Measurements from ENCODE around the gene IMPDH1. TPM values are rescaled to one million over a fixed set of nuclear protein-coding genes. Genes with fewer than 3 reads are reported as not detected.
A peak's percentile ranks its signal among the peaks of the same experiment; 100 is the strongest.

Gene IMPDH1
- total RNA-seq, 1 donor from 2014 or later = 112 TPM

DNA sequence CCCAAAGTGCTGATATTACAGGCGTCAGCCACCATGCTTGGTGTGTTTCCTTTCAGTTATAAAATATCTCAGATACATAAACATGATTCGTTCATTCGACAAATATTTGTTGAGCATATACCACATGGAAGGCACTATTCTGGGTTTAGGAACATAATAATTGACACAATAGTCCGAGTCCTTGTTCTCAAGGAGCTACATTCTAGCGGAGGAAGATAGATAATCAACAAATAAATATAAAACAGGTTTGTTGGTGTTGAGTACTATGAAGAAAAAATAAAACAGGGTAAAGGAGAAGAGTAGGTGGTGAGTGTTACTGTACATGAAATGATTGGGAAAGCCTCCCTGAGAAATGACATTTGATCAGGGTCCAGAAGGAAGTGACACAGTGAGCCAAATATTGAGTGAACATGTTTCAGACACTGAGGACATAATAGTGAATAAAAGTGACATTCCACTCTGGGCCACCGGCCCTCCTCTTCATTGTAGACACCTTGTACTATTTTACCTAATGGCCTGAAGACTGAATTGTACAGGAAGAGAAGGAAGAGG lies 39.0 kb upstream of the IMPDH1 start:
- intact Hi-C loops (cut with micrococcal nuclease) = no loop called here
- Mint-ChIP-seq H3K4me3 (ENCODE audit: low read depth) (no peak overlapping the region), H3K36me3 (ENCODE audit: low read depth) (no peaks in the 10 kb centered on the region), H3K9me3 (no peaks in the 10 kb centered on the region), H3K27me3 (ENCODE audit: low read depth) (no peaks in the 10 kb centered on the region), H3K4me1 (ENCODE audit: low read depth) (peaks cover 50% of the 10 kb centered on the region), H3K27ac (peak overlapping the region; percentile 84)
- no peak for DNase-seq (ENCODE audit: low spot score)

DNA sequence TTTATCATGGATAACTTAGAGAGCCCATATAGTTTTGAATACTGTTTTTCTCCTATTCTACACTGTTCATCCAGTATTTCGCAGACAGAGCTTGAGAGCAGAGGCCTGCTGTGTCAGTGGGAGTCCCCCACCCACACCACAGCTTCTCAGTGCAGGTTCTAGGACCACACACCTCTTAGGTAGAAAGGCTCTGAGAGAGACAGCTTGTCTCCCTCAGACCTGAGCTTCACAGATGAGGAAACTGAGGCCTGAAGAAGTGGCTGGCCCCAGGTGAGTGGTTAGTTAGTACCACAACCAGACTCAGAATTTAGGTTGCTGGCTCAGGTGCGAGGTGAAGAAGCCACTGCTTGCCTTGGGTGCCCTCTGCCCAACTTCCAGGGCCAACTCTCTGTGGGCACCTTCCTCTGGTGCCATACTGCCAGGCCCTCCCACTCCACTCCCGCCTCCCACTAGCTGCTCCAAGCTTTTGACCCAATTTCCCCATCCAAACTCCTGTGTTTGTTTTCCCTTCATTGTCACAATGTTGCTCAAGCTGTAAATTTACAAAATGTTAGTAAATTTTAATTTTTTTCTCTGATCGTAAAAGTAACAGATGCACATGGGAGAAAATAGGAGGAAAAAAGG lies 38.3 kb upstream of the IMPDH1 start:
- peaks cover 46% of the 10 kb centered on the region for H3K4me1 Mint-ChIP-seq (ENCODE audit: low read depth)
- intact Hi-C loops (cut with micrococcal nuclease) = no loop called here
- no peaks in the 10 kb centered on the region for H3K9me3 Mint-ChIP-seq
- DNase-seq (ENCODE audit: low spot score) = no peak
- peak overlapping the region; percentile 55 for H3K27ac Mint-ChIP-seq
- H3K4me3 Mint-ChIP-seq (ENCODE audit: low read depth) = no peak overlapping the region
- H3K27me3 Mint-ChIP-seq (ENCODE audit: low read depth) = no peaks in the 10 kb centered on the region
- no peaks in the 10 kb centered on the region for H3K36me3 Mint-ChIP-seq (ENCODE audit: low read depth)

DNA sequence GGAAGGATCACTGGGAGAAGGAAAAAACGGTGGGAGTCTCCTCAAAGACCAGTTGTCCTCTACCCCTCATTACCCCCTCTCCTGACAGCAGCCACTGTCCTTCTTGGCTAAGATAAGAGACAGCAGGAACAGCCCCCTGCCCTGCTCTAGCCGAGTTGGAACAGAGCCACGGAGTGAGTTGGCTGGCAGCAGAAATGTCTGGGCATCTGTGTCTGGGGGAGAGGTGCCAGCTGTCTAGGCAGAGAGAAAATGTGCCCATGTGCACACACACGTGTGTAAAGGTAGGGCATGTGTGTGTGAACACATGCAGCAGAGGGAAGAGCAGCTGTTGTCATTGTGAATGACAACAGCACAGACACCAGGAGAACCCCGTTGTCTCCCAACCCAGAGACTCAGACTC lies 36.5 kb upstream of the IMPDH1 start:
- no peak for DNase-seq (ENCODE audit: low spot score)
- Mint-ChIP-seq H3K27ac (no peak overlapping the region), H3K4me1 (ENCODE audit: low read depth) (peaks cover 30% of the 10 kb centered on the region), H3K27me3 (ENCODE audit: low read depth) (no peaks in the 10 kb centered on the region), H3K36me3 (ENCODE audit: low read depth) (no peaks in the 10 kb centered on the region), H3K4me3 (ENCODE audit: low read depth) (no peak overlapping the region), H3K9me3 (no peaks in the 10 kb centered on the region)
- intact Hi-C loops (cut with micrococcal nuclease) = no loop called here

DNA sequence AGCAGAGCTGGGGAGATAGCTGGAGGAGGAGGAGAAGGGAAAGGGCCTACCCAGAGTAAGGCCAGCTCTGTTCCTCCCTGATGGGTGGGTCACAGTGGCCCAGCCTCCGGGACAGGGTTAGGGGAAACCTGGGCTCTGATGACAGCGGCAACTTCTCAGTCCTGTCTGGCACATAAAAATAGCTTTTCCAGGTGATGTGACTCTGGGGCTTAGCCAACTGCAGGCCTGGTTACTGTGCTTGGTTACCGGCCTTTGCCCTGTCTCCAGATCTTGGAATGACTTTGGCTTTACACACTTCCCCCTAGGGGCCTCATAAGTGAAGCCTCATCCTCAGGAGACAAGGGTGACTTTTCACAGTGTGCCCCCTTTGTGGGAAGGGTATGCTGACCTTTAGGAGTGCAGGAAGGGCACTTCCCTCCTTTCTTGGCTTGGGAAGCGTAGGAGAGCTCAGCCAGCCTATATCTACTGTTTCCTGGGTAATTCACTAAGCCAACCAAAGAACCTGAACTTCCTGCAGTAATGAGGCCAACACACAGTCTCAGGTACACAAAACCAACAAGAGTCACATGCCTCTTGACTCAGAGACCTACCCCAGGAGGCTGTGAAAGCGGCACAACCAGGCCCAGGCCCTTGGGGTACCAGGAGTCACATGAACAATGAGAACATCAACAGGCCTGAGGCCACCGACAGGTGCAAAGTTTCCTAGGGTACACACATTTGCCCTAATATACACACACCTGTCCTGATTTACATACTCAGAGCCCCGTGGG lies 34.2 kb upstream of the IMPDH1 start:
- no peaks in the 10 kb centered on the region for H3K27me3 Mint-ChIP-seq (ENCODE audit: low read depth)
- intact Hi-C loops (cut with micrococcal nuclease) = no loop called here
- no peaks in the 10 kb centered on the region for H3K36me3 Mint-ChIP-seq (ENCODE audit: low read depth)
- H3K4me1 Mint-ChIP-seq (ENCODE audit: low read depth) = peaks cover 17% of the 10 kb centered on the region
- H3K9me3 Mint-ChIP-seq = no peaks in the 10 kb centered on the region
- no peak overlapping the region for H3K27ac Mint-ChIP-seq
- H3K4me3 Mint-ChIP-seq (ENCODE audit: low read depth) = no peak overlapping the region
- no peak for DNase-seq (ENCODE audit: low spot score)

DNA sequence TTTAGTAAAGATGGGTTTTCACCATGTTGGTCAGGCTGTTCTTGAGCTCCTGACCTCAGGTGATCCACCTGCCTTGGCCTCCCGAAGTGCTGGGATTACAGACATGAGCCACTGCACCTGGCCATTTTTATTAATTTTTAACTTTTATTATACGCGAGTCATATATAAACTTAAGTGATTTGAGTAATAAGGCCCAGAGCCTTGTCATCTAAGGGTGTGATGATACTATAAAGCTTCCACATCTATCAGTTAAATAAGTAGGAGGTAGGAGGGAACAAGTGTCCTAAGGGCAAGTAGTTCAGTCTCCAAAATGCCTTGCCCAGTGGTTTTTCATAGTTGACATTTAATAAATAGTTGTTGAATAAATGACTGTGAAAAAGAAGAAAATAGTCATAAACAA lies 32.6 kb upstream of the IMPDH1 start:
- intact Hi-C loops (cut with micrococcal nuclease) = no loop called here
- peaks cover 10% of the 10 kb centered on the region for H3K4me1 Mint-ChIP-seq (ENCODE audit: low read depth)
- DNase-seq (ENCODE audit: low spot score) = no peak
- H3K27me3 Mint-ChIP-seq (ENCODE audit: low read depth) = no peaks in the 10 kb centered on the region
- no peaks in the 10 kb centered on the region for H3K9me3 Mint-ChIP-seq
- no peak overlapping the region for H3K27ac Mint-ChIP-seq
- H3K4me3 Mint-ChIP-seq (ENCODE audit: low read depth) = no peak overlapping the region
- no peaks in the 10 kb centered on the region for H3K36me3 Mint-ChIP-seq (ENCODE audit: low read depth)

DNA sequence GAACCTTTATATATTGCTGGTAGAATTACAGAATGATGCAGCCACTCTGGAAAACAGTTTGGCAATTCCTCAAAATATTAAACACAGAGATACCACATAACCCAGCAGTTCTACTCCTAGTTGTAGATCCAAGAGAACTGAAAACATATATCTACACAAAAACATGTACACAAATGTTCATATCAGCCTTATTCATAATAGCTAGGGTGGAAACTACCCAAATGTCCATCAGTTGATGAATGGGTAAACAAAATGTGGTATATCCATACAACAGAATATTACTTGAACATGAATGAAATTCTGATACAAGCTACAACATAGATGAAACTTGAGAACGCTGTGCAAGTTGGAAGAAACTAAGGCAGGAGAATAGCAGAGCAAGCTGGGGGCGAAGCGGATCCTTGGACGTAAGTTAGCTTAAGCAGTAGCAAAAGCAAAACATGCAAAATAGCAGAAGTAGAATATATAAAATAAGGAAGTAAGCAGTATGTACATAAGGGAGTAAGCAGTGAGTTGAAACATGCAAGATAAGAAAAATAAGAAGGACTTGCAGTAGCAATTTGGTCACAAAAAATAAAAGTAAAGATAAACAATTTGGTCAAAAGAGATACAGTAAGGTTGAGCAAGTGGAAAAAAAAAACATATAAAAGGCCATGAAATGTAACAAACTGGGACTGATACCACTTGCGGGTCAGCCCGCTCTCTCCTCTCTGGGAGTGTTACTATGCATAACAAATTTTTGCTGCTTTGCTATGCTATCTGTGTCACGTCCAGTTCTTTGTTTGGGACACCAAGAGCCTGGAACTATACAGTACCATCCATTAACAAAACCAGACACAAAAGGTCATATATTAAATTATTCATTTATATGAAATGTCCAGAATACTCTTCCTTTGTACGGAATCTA lies 27.9 kb upstream of the IMPDH1 start:
- DNase-seq (ENCODE audit: low spot score) = no peak
- Mint-ChIP-seq H3K4me3 (ENCODE audit: low read depth) (no peak overlapping the region), H3K4me1 (ENCODE audit: low read depth) (peaks cover 2% of the 10 kb centered on the region), H3K9me3 (no peaks in the 10 kb centered on the region), H3K36me3 (ENCODE audit: low read depth) (no peaks in the 10 kb centered on the region), H3K27me3 (ENCODE audit: low read depth) (peaks cover 2% of the 10 kb centered on the region), H3K27ac (no peak overlapping the region)
- intact Hi-C loops (cut with micrococcal nuclease) = no loop called here

DNA sequence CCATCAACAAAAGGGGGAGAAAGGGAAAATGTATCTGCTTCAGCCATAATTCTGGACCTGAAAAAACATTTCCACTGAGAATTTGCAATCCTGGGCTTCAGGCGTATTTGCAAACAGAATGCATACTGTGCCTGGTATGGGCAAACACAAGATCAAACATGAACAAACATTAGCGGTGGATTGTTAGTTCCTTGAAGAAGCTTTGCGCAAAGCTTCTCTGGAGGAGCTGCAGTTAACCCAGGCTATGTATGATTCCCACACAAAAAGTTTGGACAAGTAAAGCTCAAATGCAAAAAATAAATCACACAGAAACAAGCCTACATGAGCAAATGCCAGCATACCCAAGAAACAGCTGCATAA lies 25.5 kb upstream of the IMPDH1 start:
- Mint-ChIP-seq H3K4me1 (ENCODE audit: low read depth) (peaks cover 4% of the 10 kb centered on the region), H3K36me3 (ENCODE audit: low read depth) (no peaks in the 10 kb centered on the region), H3K4me3 (ENCODE audit: low read depth) (no peak overlapping the region), H3K27me3 (ENCODE audit: low read depth) (peaks cover 2% of the 10 kb centered on the region), H3K9me3 (no peaks in the 10 kb centered on the region), H3K27ac (no peak overlapping the region)
- intact Hi-C loops (cut with micrococcal nuclease) = no loop called here
- no peak for DNase-seq (ENCODE audit: low spot score)

DNA sequence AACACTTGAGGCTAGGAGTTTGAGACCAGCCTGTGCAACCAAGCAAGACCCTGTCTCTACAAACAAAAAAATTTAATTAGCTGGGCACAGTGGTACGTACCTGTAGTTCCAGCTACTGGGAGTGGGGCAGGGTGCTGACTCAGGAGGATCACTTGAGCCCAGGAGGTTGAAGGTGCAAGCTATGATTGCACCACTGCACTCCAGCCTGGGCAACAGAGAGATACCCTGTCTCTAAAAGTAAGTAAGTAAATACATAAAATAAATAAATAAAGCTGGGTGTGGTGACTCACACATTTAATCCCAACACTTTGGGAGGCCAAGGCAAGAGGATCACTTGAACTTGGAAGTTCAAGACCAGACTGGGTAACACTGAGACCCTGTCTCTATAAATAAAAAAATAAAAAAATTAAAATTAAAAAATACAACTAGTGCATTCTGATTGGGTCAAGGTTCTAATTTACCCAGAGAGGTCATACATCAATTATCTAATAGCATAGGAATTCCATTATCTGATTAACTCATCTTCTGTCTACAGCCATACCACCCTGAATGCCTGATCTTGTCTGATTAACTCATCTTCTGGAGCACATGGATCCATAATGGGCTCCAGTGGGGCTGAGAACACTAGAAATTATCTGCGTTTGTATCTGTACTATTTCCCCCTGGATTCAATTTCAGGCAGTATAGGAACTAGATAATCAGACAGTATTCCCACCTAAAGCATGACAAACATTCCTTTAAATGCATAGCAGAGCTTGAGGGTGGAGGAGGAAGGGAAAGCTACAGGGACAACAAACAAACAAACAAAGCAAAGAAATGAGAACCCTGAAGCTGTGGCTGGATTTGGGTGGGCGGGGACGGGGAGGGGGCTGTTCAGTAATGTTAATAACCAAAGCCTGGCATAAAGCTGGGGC lies 24.9 kb upstream of the IMPDH1 start:
- intact Hi-C loops (cut with micrococcal nuclease) = no loop called here
- H3K4me1 Mint-ChIP-seq (ENCODE audit: low read depth) = peaks cover 5% of the 10 kb centered on the region
- no peak overlapping the region for H3K4me3 Mint-ChIP-seq (ENCODE audit: low read depth)
- H3K36me3 Mint-ChIP-seq (ENCODE audit: low read depth) = no peaks in the 10 kb centered on the region
- peaks cover 2% of the 10 kb centered on the region for H3K27me3 Mint-ChIP-seq (ENCODE audit: low read depth)
- no peak overlapping the region for H3K27ac Mint-ChIP-seq
- no peak for DNase-seq (ENCODE audit: low spot score)
- no peaks in the 10 kb centered on the region for H3K9me3 Mint-ChIP-seq

DNA sequence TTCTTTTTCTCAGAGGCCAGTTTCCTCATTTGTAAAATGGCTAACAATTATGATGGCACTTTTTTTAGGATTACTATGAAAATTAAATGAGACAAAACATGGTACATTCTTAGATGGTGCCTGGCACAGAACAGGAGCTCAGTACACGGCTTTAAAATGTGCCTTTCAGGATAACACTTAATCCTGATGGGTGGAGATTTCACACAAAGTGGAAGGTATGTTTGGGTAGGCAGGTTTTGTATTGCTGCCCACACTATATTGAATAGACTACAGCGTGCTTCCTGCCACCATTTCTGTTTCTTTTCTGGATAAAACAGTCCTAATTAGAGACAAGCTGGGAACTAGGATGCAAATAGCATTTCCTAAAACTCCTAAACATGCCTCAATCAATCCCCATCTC lies 22.0 kb upstream of the IMPDH1 start:
- Mint-ChIP-seq H3K27ac (no peak overlapping the region), H3K4me3 (ENCODE audit: low read depth) (no peak overlapping the region), H3K4me1 (ENCODE audit: low read depth) (peaks cover 14% of the 10 kb centered on the region), H3K27me3 (ENCODE audit: low read depth) (peaks cover 2% of the 10 kb centered on the region), H3K36me3 (ENCODE audit: low read depth) (no peaks in the 10 kb centered on the region), H3K9me3 (no peaks in the 10 kb centered on the region)
- no peak for DNase-seq (ENCODE audit: low spot score)
- intact Hi-C loops (cut with micrococcal nuclease) = no loop called here

DNA sequence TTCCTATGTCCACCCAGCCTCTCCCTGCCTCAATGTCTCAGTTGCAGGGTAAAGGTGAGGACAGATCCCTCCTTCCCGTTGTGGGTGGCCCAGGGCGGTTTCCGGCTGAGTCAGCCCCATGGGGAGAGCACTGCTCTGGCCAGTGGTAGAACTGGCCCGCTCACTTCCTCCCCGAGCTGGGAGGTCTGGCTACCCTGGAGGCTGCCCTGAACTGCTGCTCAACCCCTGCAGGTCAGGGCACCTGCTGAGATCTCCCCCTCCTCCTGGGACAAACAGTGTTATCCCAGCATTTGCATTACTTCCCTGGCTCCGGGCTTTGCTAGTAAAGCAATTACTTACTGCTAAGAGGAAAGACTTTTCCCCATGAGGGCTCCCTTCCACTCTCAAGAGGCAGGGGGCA lies 21.4 kb upstream of the IMPDH1 start:
- Mint-ChIP-seq H3K36me3 (ENCODE audit: low read depth) (no peaks in the 10 kb centered on the region), H3K27ac (no peak overlapping the region), H3K27me3 (ENCODE audit: low read depth) (peaks cover 2% of the 10 kb centered on the region), H3K4me1 (ENCODE audit: low read depth) (peaks cover 14% of the 10 kb centered on the region), H3K4me3 (ENCODE audit: low read depth) (no peak overlapping the region), H3K9me3 (no peaks in the 10 kb centered on the region)
- no peak for DNase-seq (ENCODE audit: low spot score)
- intact Hi-C loops (cut with micrococcal nuclease) = no loop called here

DNA sequence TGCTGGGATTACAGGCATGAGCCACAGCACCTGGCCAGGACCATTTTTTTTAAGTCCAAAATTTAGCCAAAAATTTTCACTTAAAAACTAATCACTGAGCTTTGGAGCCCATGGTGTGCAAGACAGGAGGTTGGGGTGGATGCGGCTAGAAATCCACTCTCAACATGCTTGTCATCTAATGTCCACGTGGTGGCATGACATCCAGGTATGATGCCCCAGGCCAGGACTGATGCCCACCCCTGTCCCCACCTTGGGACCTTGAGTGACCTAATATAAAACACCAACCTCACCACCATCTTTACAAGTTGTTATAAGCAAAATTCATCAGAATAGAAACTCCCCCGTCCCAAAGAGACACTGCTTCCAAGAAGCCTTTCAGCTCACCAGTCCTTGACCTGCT lies 20.4 kb upstream of the IMPDH1 start:
- no peaks in the 10 kb centered on the region for H3K9me3 Mint-ChIP-seq
- no peak for DNase-seq (ENCODE audit: low spot score)
- peaks cover 2% of the 10 kb centered on the region for H3K27me3 Mint-ChIP-seq (ENCODE audit: low read depth)
- H3K36me3 Mint-ChIP-seq (ENCODE audit: low read depth) = no peaks in the 10 kb centered on the region
- H3K4me3 Mint-ChIP-seq (ENCODE audit: low read depth) = no peak overlapping the region
- H3K27ac Mint-ChIP-seq = peak overlapping the region; percentile 12
- intact Hi-C loops (cut with micrococcal nuclease) = no loop called here
- peaks cover 14% of the 10 kb centered on the region for H3K4me1 Mint-ChIP-seq (ENCODE audit: low read depth)

DNA sequence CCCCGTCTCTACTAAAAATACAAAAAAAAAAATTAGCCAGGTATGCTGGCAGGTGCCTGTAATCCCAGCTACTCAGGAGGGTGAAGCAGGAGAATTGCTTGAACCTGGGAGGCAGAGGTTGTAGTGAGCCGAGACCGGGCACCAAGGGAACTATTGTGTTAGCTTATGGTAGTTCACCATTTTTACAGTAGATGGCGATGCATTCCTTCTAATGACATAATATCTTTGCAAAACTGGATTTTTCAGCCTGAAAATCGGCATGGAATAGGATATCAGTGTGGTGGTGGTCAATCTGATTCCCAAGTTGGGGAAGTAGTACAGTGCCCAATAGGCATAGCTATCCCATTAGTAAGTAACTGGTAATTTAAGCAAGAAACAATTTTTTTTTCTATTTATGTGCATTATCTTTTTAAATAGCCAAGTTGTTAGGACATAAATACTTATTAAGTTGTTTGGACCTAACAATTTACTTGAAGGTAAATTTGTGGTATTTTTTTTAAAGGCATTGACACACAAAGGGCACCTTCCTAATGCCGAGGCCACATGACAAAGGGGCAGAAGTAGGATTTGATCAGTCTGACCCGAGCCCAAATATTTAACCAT lies 17.6 kb upstream of the IMPDH1 start:
- H3K36me3 Mint-ChIP-seq (ENCODE audit: low read depth) = no peaks in the 10 kb centered on the region
- DNase-seq (ENCODE audit: low spot score) = no peak
- no peak overlapping the region for H3K27ac Mint-ChIP-seq
- peaks cover 14% of the 10 kb centered on the region for H3K4me1 Mint-ChIP-seq (ENCODE audit: low read depth)
- intact Hi-C loops (cut with micrococcal nuclease) = loop anchor here (1.0 to 10.0 kb wide), 4 partner anchors 17 to 457 kb away; no protein-coding TSS in a partner anchor
- no peaks in the 10 kb centered on the region for H3K9me3 Mint-ChIP-seq
- H3K4me3 Mint-ChIP-seq (ENCODE audit: low read depth) = no peak overlapping the region
- H3K27me3 Mint-ChIP-seq (ENCODE audit: low read depth) = no peaks in the 10 kb centered on the region

Measured in activated T-helper 2 cell treated with anti-CD3 and anti-CD28 coated beads, Interferon-gamma antibody, Interleukin-2, Interleukin-4, amounts not matched to agents 10 μg/mL and 5 μg/mL and 100 μg/mL, durations not matched to agents 14 hours and 24 hours and 36 hours (primary cell).